HEK293 (cell line): ENCODE measurements around the gene DPP6.
A peak's percentile ranks its signal among the peaks of the same experiment; 100 is the strongest.

Experiments used
- BCL11A ChIP-seq: fragments of 450-650 bp; formaldehyde crosslinking; IDR thresholded peaks from 2 replicates; pipeline ENCODE4 v1.5.1; 2016; ENCODE audit warnings: low read depth, missing biosample characterization, missing genetic modification characterization
- GLI2 ChIP-seq: fragments of 450-650 bp; formaldehyde crosslinking; IDR thresholded peaks from 2 replicates; pipeline ENCODE4; 2017; ENCODE audit warnings: missing biosample characterization, missing genetic modification characterization, low read depth, borderline replicate concordance
- HOXD13 ChIP-seq: sonication (generic); formaldehyde crosslinking; IDR thresholded peaks from 2 replicates; pipeline ENCODE4 v1.8.0; 2022; ENCODE audit warnings: missing genetic modification reagents, borderline replicate concordance
- KLF1 ChIP-seq: fragments of 450-650 bp; formaldehyde crosslinking; IDR thresholded peaks from 2 replicates; pipeline ENCODE4 v1.5.1; 2016; ENCODE audit warnings: missing biosample characterization, missing genetic modification characterization
- MZF1 ChIP-seq: fragments of 450-650 bp; formaldehyde crosslinking; IDR thresholded peaks from 2 replicates; pipeline ENCODE4 v1.5.1; 2017; ENCODE audit warnings: missing biosample characterization, missing genetic modification characterization, borderline replicate concordance
- TRIM28 ChIP-seq: IDR thresholded peaks from 2 replicates; pipeline ENCODE4 v1.6.1; 2011; ENCODE audit warnings: low read length, control low read depth, borderline replicate concordance
- YY1 ChIP-seq: fragments of 450-650 bp; formaldehyde crosslinking; IDR thresholded peaks from 2 replicates; pipeline ENCODE4 v1.5.1; 2018; ENCODE audit warnings: missing biosample characterization, missing genetic modification characterization
- ZNF112 ChIP-seq: fragments of 450-650 bp; formaldehyde crosslinking; IDR thresholded peaks from 2 replicates; pipeline ENCODE4 v1.5.0; 2017; ENCODE audit warnings: missing biosample characterization, missing genetic modification characterization
- ZNF138 ChIP-seq: fragments of 450-650 bp; formaldehyde crosslinking; IDR thresholded peaks from 2 replicates; pipeline ENCODE4 v1.5.1; 2016; ENCODE audit warnings: missing biosample characterization, missing genetic modification characterization, borderline replicate concordance
- ZNF140 ChIP-seq: fragments of 450-650 bp; formaldehyde crosslinking; IDR thresholded peaks from 2 replicates; pipeline ENCODE4 v1.5.1; 2016; ENCODE audit warnings: missing biosample characterization, missing genetic modification characterization
- ZNF266 ChIP-seq: fragments of 450-650 bp; formaldehyde crosslinking; IDR thresholded peaks from 2 replicates; pipeline ENCODE4 v1.5.1; 2016; ENCODE audit warnings: missing biosample characterization, missing genetic modification characterization, low read depth
- ZNF292 ChIP-seq: fragments of 450-650 bp; formaldehyde crosslinking; IDR thresholded peaks from 2 replicates; pipeline ENCODE4 v1.5.1; 2016; ENCODE audit warnings: low read depth, missing biosample characterization, missing genetic modification characterization, borderline replicate concordance
- ZNF335 ChIP-seq: fragments of 450-650 bp; formaldehyde crosslinking; conservative IDR thresholded peaks from 2 replicates; pipeline ENCODE4 v1.5.1; 2016; ENCODE audit warnings: missing biosample characterization, missing genetic modification characterization
- ZNF510 ChIP-seq: fragments of 450-650 bp; formaldehyde crosslinking; IDR thresholded peaks from 2 replicates; pipeline ENCODE4 v1.5.1; 2018; ENCODE audit warnings: mild to moderate bottlenecking, missing genetic modification characterization, missing biosample characterization; ENCODE audit not compliant: insufficient replicate concordance
- ZNF529 ChIP-seq: fragments of 450-650 bp; formaldehyde crosslinking; IDR thresholded peaks from 2 replicates; pipeline ENCODE4 v1.5.1; 2017; ENCODE audit warnings: missing genetic modification characterization, missing biosample characterization; ENCODE audit not compliant: insufficient replicate concordance
- ZNF548 ChIP-seq: fragments of 450-650 bp; formaldehyde crosslinking; IDR thresholded peaks from 2 replicates; pipeline ENCODE4 v1.5.1; 2016; ENCODE audit warnings: missing biosample characterization, missing genetic modification characterization
- ZNF585B ChIP-seq: fragments of 450-650 bp; formaldehyde crosslinking; IDR thresholded peaks from 2 replicates; pipeline ENCODE4 v1.5.1; 2016; ENCODE audit warnings: missing biosample characterization, missing genetic modification characterization
- ZNF629 ChIP-seq: fragments of 450-650 bp; formaldehyde crosslinking; IDR thresholded peaks from 2 replicates; pipeline ENCODE4 v1.5.1; 2017; ENCODE audit warnings: missing biosample characterization, missing genetic modification characterization
- ZNF660 ChIP-seq: fragments of 450-650 bp; IDR thresholded peaks from 2 replicates; pipeline ENCODE4 v1.5.1; 2018; ENCODE audit warnings: missing biosample characterization, mild to moderate bottlenecking, missing genetic modification characterization
- ZNF677 ChIP-seq: fragments of 450-650 bp; IDR thresholded peaks from 2 replicates; pipeline ENCODE4 v1.5.0; 2018; ENCODE audit warnings: missing biosample characterization, mild to moderate bottlenecking, missing genetic modification characterization, moderate library complexity
- ZNF768 ChIP-seq: fragments of 450-650 bp; formaldehyde crosslinking; IDR thresholded peaks from 2 replicates; pipeline ENCODE4 v1.5.1; 2018; ENCODE audit warnings: missing biosample characterization, mild to moderate bottlenecking, missing genetic modification characterization
- ZNF792 ChIP-seq: fragments of 450-650 bp; formaldehyde crosslinking; IDR thresholded peaks from 2 replicates; pipeline ENCODE4 v1.5.1; 2016; ENCODE audit warnings: missing biosample characterization, missing genetic modification characterization
- ZNF843 ChIP-seq: fragments of 450-650 bp; formaldehyde crosslinking; IDR thresholded peaks from 2 replicates; pipeline ENCODE4 v1.5.1; 2016; ENCODE audit warnings: missing biosample characterization, missing genetic modification characterization
- TF ChIP-seq, protein P1 (sequence below): fragments of 450-650 bp; formaldehyde crosslinking; IDR thresholded peaks from 2 replicates; pipeline ENCODE4 v1.5.1; 2016; ENCODE audit warnings: missing biosample characterization, missing genetic modification characterization
- TF ChIP-seq, protein P2 (sequence below): fragments of 450-650 bp; formaldehyde crosslinking; IDR thresholded peaks from 2 replicates; pipeline ENCODE4 v1.5.1; 2016; ENCODE audit warnings: missing biosample characterization, missing genetic modification characterization
- TF ChIP-seq, protein P3 (sequence below): fragments of 450-650 bp; formaldehyde crosslinking; IDR thresholded peaks from 2 replicates; pipeline ENCODE4 v1.5.1; 2016; ENCODE audit warnings: missing biosample characterization, missing genetic modification characterization
- TF ChIP-seq, protein P4 (sequence below): fragments of 450-650 bp; formaldehyde crosslinking; IDR thresholded peaks from 2 replicates; pipeline ENCODE4 v1.5.1; 2017; ENCODE audit warnings: missing biosample characterization, missing genetic modification characterization
- TF ChIP-seq, protein P5 (sequence below): sonication (generic); formaldehyde crosslinking; IDR thresholded peaks from 2 replicates; pipeline ENCODE4 v1.8.1; 2022; ENCODE audit warnings: mild to moderate bottlenecking, moderate library complexity, missing genetic modification reagents
- TF ChIP-seq, protein P6 (sequence below): fragments of 450-650 bp; formaldehyde crosslinking; IDR thresholded peaks from 2 replicates; pipeline ENCODE4 v1.5.1; 2017; ENCODE audit warnings: missing biosample characterization, missing genetic modification characterization

Gene DPP6

DNA sequence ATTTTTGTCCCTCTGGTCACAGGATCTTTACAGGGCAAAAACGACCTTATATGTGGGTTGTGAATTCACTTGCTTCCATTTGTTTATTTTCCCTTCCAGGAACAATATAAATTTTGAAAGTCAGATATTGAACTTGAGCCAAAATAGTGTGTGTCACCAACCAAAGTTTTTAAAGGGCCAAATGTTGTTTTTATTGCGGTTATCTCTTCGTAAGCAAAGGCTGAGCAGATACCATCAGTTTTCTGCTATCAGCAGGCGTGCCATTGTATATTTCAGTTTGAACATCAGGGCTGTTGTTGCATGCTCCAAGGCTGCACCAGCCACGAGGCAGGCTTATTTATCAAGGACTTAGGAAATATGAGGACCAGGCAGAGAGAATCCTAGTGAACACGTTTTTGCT is 790.4 kb downstream of the DPP6 start (continued):
- TF ChIP-seq HOXD13 (CRISPR knock-in tag) (no peak; the same call in 1 of the 2 replicates), KLF1 (tag by site-specific recombination) (no peak), ZNF629 (peak; percentile 64; the same call in 1 of the 2 replicates), ZNF140 (no peak), ZNF335 (0 out of 2 replicates have a peak, but pooled peaks have one; percentile 9), BCL11A (no peak), ZNF529 (tag by site-specific recombination) (no peak), ZNF660 (tag by site-specific recombination) (0 out of 2 replicates have a peak, but pooled peaks have one; percentile 38), MZF1 (tag by site-specific recombination) (no peak), ZNF843 (tag by site-specific recombination) (0 out of 2 replicates have a peak, but pooled peaks have one; percentile 15), ZNF677 (no peak), GLI2 (tag by site-specific recombination) (no peak), ZNF768 (tag by site-specific recombination) (no peak), ZNF585B (tag by site-specific recombination) (no peak), ZNF266 (tag by site-specific recombination) (no peak), ZNF548 (tag by site-specific recombination) (no peak), TRIM28 (peak; percentile 45; the same call in 1 of the 2 replicates), ZNF292 (tag by site-specific recombination) (no peak), ZNF112 (no peak), YY1 (no peak), ZNF510 (tag by site-specific recombination) (no peak), ZNF792 (tag by site-specific recombination) (no peak), ZNF138 (tag by site-specific recombination) (no peak)
- TF ChIP-seq, protein P1, sequence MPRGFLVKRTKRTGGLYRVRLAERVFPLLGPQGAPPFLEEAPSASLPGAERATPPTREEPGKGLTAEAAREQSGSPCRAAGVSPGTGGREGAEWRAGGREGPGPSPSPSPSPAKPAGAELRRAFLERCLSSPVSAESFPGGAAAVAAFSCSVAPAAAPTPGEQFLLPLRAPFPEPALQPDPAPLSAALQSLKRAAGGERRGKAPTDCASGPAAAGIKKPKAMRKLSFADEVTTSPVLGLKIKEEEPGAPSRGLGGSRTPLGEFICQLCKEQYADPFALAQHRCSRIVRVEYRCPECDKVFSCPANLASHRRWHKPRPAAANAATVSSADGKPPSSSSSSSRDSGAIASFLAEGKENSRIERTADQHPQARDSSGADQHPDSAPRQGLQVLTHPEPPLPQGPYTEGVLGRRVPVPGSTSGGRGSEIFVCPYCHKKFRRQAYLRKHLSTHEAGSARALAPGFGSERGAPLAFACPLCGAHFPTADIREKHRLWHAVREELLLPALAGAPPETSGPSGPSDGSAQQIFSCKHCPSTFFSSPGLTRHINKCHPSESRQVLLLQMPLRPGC = peak; percentile 36; the same call in 1 of the 2 replicates
- TF ChIP-seq, protein P2, sequence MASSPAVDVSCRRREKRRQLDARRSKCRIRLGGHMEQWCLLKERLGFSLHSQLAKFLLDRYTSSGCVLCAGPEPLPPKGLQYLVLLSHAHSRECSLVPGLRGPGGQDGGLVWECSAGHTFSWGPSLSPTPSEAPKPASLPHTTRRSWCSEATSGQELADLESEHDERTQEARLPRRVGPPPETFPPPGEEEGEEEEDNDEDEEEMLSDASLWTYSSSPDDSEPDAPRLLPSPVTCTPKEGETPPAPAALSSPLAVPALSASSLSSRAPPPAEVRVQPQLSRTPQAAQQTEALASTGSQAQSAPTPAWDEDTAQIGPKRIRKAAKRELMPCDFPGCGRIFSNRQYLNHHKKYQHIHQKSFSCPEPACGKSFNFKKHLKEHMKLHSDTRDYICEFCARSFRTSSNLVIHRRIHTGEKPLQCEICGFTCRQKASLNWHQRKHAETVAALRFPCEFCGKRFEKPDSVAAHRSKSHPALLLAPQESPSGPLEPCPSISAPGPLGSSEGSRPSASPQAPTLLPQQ = peak; percentile 60; the same call in 1 of the 2 replicates
- TF ChIP-seq, protein P3, sequence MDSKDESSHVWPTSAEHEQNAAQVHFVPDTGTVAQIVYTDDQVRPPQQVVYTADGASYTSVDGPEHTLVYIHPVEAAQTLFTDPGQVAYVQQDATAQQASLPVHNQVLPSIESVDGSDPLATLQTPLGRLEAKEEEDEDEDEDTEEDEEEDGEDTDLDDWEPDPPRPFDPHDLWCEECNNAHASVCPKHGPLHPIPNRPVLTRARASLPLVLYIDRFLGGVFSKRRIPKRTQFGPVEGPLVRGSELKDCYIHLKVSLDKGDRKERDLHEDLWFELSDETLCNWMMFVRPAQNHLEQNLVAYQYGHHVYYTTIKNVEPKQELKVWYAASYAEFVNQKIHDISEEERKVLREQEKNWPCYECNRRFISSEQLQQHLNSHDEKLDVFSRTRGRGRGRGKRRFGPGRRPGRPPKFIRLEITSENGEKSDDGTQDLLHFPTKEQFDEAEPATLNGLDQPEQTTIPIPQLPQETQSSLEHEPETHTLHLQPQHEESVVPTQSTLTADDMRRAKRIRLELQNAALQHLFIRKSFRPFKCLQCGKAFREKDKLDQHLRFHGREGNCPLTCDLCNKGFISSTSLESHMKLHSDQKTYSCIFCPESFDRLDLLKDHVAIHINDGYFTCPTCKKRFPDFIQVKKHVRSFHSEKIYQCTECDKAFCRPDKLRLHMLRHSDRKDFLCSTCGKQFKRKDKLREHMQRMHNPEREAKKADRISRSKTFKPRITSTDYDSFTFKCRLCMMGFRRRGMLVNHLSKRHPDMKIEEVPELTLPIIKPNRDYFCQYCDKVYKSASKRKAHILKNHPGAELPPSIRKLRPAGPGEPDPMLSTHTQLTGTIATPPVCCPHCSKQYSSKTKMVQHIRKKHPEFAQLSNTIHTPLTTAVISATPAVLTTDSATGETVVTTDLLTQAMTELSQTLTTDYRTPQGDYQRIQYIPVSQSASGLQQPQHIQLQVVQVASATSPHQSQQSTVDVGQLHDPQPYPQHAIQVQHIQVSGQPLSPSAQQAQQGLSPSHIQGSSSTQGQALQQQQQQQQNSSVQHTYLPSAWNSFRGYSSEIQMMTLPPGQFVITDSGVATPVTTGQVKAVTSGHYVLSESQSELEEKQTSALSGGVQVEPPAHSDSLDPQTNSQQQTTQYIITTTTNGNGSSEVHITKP (tag by site-specific recombination) = no peak; the same call in 1 of the 2 replicates
- TF ChIP-seq, protein P4, sequence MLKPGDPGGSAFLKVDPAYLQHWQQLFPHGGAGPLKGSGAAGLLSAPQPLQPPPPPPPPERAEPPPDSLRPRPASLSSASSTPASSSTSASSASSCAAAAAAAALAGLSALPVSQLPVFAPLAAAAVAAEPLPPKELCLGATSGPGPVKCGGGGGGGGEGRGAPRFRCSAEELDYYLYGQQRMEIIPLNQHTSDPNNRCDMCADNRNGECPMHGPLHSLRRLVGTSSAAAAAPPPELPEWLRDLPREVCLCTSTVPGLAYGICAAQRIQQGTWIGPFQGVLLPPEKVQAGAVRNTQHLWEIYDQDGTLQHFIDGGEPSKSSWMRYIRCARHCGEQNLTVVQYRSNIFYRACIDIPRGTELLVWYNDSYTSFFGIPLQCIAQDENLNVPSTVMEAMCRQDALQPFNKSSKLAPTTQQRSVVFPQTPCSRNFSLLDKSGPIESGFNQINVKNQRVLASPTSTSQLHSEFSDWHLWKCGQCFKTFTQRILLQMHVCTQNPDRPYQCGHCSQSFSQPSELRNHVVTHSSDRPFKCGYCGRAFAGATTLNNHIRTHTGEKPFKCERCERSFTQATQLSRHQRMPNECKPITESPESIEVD (tag by site-specific recombination) = peak; percentile 61
- TF ChIP-seq, protein P5, sequence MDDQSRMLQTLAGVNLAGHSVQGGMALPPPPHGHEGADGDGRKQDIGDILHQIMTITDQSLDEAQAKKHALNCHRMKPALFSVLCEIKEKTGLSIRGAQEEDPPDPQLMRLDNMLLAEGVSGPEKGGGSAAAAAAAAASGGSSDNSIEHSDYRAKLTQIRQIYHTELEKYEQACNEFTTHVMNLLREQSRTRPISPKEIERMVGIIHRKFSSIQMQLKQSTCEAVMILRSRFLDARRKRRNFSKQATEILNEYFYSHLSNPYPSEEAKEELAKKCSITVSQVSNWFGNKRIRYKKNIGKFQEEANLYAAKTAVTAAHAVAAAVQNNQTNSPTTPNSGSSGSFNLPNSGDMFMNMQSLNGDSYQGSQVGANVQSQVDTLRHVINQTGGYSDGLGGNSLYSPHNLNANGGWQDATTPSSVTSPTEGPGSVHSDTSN = no peak
- TF ChIP-seq, protein P6, sequence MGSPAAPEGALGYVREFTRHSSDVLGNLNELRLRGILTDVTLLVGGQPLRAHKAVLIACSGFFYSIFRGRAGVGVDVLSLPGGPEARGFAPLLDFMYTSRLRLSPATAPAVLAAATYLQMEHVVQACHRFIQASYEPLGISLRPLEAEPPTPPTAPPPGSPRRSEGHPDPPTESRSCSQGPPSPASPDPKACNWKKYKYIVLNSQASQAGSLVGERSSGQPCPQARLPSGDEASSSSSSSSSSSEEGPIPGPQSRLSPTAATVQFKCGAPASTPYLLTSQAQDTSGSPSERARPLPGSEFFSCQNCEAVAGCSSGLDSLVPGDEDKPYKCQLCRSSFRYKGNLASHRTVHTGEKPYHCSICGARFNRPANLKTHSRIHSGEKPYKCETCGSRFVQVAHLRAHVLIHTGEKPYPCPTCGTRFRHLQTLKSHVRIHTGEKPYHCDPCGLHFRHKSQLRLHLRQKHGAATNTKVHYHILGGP (tag by site-specific recombination) = peak; percentile 69; the same call in 1 of the 2 replicates
